Panc1 (cell line): Measurements from ENCODE around the gene TBCC.

Experiments used
- POLR2AphosphoS5 ChIP-seq: IDR thresholded peaks from 2 replicates; pipeline ENCODE4 v1.6.1; 2012; ENCODE audit warnings: mild to moderate bottlenecking, low read depth, low read length, moderate library complexity
- SIN3A ChIP-seq: IDR thresholded peaks from 2 replicates; pipeline ENCODE4 v1.6.1; 2012; ENCODE audit warnings: low read depth, mild to moderate bottlenecking, low read length, moderate library complexity, borderline replicate concordance; ENCODE audit not compliant: insufficient read depth
- TCF7L2 ChIP-seq: IDR thresholded peaks from 2 replicates; pipeline ENCODE4 v1.6.1; 2011; ENCODE audit warnings: mild to moderate bottlenecking, low read depth, low read length, inconsistent platforms
- TF ChIP-seq, protein P1 (sequence below): fragments of 450-650 bp; IDR thresholded peaks from 2 replicates; pipeline ENCODE4 v1.5.1; 2017; ENCODE audit warnings: mild to moderate bottlenecking
- TF ChIP-seq, protein P2 (sequence below), 2 experiments: IDR thresholded peaks; 2 replicates each; pipeline ENCODE4 v1.6.1; 2011 to 2012; ENCODE audit warnings: low read depth in 2 of 2, control low read depth in 1 of 2, low read length in 1 of 2, mild to moderate bottlenecking in 1 of 2, moderate library complexity in 1 of 2; ENCODE audit not compliant: insufficient read depth in 1 of 2

DNA sequence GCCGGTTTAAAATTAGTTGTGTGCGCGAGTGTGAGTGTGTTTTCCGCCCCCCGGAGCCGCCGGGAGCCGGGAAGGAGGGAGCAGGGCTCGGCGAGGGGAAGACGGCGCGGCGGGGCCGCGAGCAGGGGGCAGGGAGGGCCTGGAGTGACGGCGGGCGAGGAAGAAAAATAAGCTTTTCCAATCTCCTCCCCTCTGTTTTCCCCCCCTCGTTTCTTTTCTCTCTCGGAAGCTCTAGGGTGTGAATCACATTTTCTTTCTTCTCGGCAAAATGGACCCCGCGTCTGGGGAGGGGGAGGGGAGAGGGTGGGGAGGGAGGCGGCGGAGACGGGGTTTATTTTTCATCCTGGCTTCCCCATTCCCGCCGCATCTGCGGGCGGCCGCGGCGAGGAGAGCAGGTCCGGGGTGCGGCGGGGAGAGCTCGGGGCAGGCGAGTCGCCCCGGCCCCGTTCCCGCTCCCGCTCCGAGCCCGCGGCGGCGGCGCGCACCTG is 36.8 kb upstream of the TBCC start:
- TF ChIP-seq, protein P1, sequence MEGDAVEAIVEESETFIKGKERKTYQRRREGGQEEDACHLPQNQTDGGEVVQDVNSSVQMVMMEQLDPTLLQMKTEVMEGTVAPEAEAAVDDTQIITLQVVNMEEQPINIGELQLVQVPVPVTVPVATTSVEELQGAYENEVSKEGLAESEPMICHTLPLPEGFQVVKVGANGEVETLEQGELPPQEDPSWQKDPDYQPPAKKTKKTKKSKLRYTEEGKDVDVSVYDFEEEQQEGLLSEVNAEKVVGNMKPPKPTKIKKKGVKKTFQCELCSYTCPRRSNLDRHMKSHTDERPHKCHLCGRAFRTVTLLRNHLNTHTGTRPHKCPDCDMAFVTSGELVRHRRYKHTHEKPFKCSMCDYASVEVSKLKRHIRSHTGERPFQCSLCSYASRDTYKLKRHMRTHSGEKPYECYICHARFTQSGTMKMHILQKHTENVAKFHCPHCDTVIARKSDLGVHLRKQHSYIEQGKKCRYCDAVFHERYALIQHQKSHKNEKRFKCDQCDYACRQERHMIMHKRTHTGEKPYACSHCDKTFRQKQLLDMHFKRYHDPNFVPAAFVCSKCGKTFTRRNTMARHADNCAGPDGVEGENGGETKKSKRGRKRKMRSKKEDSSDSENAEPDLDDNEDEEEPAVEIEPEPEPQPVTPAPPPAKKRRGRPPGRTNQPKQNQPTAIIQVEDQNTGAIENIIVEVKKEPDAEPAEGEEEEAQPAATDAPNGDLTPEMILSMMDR = no peak
- TF ChIP-seq POLR2AphosphoS5 (peak; percentile 20; the same call in 1 of the 2 replicates), SIN3A (no peak), TCF7L2 (no peak)
- TF ChIP-seq, protein P2, sequence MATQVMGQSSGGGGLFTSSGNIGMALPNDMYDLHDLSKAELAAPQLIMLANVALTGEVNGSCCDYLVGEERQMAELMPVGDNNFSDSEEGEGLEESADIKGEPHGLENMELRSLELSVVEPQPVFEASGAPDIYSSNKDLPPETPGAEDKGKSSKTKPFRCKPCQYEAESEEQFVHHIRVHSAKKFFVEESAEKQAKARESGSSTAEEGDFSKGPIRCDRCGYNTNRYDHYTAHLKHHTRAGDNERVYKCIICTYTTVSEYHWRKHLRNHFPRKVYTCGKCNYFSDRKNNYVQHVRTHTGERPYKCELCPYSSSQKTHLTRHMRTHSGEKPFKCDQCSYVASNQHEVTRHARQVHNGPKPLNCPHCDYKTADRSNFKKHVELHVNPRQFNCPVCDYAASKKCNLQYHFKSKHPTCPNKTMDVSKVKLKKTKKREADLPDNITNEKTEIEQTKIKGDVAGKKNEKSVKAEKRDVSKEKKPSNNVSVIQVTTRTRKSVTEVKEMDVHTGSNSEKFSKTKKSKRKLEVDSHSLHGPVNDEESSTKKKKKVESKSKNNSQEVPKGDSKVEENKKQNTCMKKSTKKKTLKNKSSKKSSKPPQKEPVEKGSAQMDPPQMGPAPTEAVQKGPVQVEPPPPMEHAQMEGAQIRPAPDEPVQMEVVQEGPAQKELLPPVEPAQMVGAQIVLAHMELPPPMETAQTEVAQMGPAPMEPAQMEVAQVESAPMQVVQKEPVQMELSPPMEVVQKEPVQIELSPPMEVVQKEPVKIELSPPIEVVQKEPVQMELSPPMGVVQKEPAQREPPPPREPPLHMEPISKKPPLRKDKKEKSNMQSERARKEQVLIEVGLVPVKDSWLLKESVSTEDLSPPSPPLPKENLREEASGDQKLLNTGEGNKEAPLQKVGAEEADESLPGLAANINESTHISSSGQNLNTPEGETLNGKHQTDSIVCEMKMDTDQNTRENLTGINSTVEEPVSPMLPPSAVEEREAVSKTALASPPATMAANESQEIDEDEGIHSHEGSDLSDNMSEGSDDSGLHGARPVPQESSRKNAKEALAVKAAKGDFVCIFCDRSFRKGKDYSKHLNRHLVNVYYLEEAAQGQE (IDR thresholded peaks at IDR 0.05; ENCODE audit: insufficient read depth in 1 of 2, low read depth in 2 of 2, low read length in 1 of 2) = no peak
